ENCODE results near the gene SNTB2.

DNA sequence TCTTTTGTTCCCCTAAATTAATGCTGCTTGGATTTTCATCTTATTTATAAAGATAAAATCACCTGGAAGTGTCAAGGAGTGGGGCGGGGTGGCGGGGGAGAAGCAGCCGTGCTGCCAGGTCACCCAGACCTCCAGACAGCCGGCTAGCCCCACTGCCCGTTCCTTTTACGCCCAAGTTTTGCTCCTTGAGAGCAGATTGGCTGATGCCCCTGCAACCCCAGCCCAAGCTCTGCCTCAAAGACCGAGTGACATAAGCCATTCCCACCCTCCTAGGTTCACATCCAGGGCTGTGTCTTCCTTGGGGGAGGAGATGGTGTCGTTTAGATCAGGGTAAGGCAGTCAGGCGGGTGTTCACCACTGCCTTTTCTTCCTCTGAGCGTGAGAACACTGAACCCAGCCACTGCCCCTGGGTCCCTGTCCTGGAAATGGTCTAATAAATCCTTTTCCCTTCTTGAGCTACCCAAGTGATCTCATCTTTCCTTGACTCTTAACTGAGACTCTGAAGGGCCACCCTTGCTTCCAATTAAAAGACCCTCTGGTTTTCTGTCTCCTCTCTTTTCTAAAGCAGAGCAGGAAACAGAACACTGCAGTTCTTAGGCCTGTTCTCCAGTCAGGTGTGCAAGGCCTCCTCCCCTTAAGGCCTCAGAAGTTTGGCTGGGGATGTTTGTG lies 137.8 kb downstream of the SNTB2 start:
- TF ChIP-seq CTCF (IDR thresholded peaks at IDR 0.05) (no peak), EP300 (IDR thresholded peaks at IDR 0.05) (no peak)
